HFFc6 (cell line): ENCODE results near the gene SLC16A3. TPM values are rescaled to one million over a fixed set of nuclear protein-coding genes. Genes with fewer than 3 reads are reported as not detected.
A peak's percentile ranks its signal among the peaks of the same experiment; 100 is the strongest.

Experiments used
- DNase-seq: peaks from one replicate; pipeline ENCODE4 v3.0.0-alpha.2; 2018
- H3K27ac Mint-ChIP-seq: 2 replicates; pipeline ENCODE4 v1.8.0; 2020; ENCODE audit warnings: mild to moderate bottlenecking, mixed read lengths
- H3K27me3 Mint-ChIP-seq: 2 replicates; pipeline ENCODE4 v1.8.0; 2021; ENCODE audit warnings: mild to moderate bottlenecking, moderate library complexity, mixed read lengths; ENCODE audit not compliant: insufficient read depth
- H3K36me3 Mint-ChIP-seq: 2 replicates; pipeline ENCODE4 v1.8.0; 2021; ENCODE audit warnings: low read depth, mixed read lengths
- H3K4me1 Mint-ChIP-seq: 2 replicates; pipeline ENCODE4 v1.8.0; 2020; ENCODE audit warnings: low read depth, mixed read lengths
- H3K4me3 Mint-ChIP-seq: 2 replicates; pipeline ENCODE4 v1.8.0; 2020; ENCODE audit warnings: mild to moderate bottlenecking, moderate library complexity, mixed read lengths
- H3K9me3 Mint-ChIP-seq: 2 replicates; pipeline ENCODE4 v1.8.0; 2020; ENCODE audit warnings: mild to moderate bottlenecking, mixed read lengths
- CTCF ChIP-seq: fragments of 200-600 bp; sonication (generic); IDR thresholded peaks from 2 replicates; pipeline ENCODE4 v1.5.0; 2021; ENCODE audit warnings: antibody characterized with exemption, mild to moderate bottlenecking
- total RNA-seq, 6 experiments: library from RNA; stranded (reverse); fragmentation: NEBNext Ultra II Directional; extraction: Animal tissue kit (Norgen Biotek cat#: 25700); gene quantifications; 2 replicates in 1 of 6; 3 replicates in 5 of 6; pipeline ENCODE4 v1.2.3, GENCODE V29; 2021

The SLC16A3 gene
- total RNA-seq, 6 experiments from 2014 or later: 475 to 624 (median 523) TPM

- peaks cover 61% of the 10 kb centered on the region for H3K4me1 Mint-ChIP-seq
- peaks cover 16% of the 10 kb centered on the region for H3K9me3 Mint-ChIP-seq
- no peak for TF ChIP-seq CTCF
- DNase-seq: no peak
- H3K36me3 Mint-ChIP-seq: peaks cover 25% of the 10 kb centered on the region
- peaks cover 53% of the 10 kb centered on the region for H3K27me3 Mint-ChIP-seq
- no peak overlapping the region; the same call in 1 of the 2 replicates for H3K4me3 Mint-ChIP-seq
- peak overlapping the region; percentile 87 for H3K27ac Mint-ChIP-seq
Measured at GRCh38 chr17:82239401-82239925, 10.6 kb downstream of the SLC16A3 start.

- peak overlapping the region; percentile 56; the same call in 1 of the 2 replicates for H3K4me3 Mint-ChIP-seq
- H3K36me3 Mint-ChIP-seq: peaks cover 31% of the 10 kb centered on the region
- peaks cover 21% of the 10 kb centered on the region for H3K9me3 Mint-ChIP-seq
- peaks cover 57% of the 10 kb centered on the region for H3K27me3 Mint-ChIP-seq
- DNase-seq: no peak
- peak; percentile 5; the same call in 1 of the 2 replicates for TF ChIP-seq CTCF
- peaks cover 62% of the 10 kb centered on the region for H3K4me1 Mint-ChIP-seq
- H3K27ac Mint-ChIP-seq: peak overlapping the region; percentile 87
Measured at GRCh38 chr17:82239926-82240505, 11.2 kb downstream of the SLC16A3 start.

- peaks cover 60% of the 10 kb centered on the region for H3K27me3 Mint-ChIP-seq
- peak; percentile 4; the same call in 1 of the 2 replicates for TF ChIP-seq CTCF
- peaks cover 59% of the 10 kb centered on the region for H3K4me1 Mint-ChIP-seq
- H3K9me3 Mint-ChIP-seq: peaks cover 26% of the 10 kb centered on the region
- peaks cover 37% of the 10 kb centered on the region for H3K36me3 Mint-ChIP-seq
- DNase-seq: no peak
- peak overlapping the region; percentile 87 for H3K27ac Mint-ChIP-seq
- H3K4me3 Mint-ChIP-seq: peak overlapping the region; percentile 56
Measured at GRCh38 chr17:82240506-82241182, 11.8 kb downstream of the SLC16A3 start.

- Mint-ChIP-seq H3K27ac (peak overlapping the region; percentile 87), H3K27me3 (peaks cover 67% of the 10 kb centered on the region), H3K36me3 (peaks cover 40% of the 10 kb centered on the region), H3K9me3 (peaks cover 30% of the 10 kb centered on the region), H3K4me3 (peak overlapping the region; percentile 56; the same call in 1 of the 2 replicates), H3K4me1 (peaks cover 63% of the 10 kb centered on the region)
- peak; percentile 81 for DNase-seq
- no peak for TF ChIP-seq CTCF
Measured at GRCh38 chr17:82241183-82241925, 12.5 kb downstream of the SLC16A3 start.

GRCh38 chr17:82241926-82242697 lies 13.3 kb downstream of the SLC16A3 start:
- Mint-ChIP-seq H3K36me3 (peaks cover 44% of the 10 kb centered on the region), H3K4me3 (peak overlapping the region; percentile 2; the same call in 1 of the 2 replicates), H3K4me1 (peaks cover 71% of the 10 kb centered on the region), H3K27me3 (peaks cover 74% of the 10 kb centered on the region), H3K27ac (peak overlapping the region; percentile 87), H3K9me3 (peaks cover 36% of the 10 kb centered on the region)
- no peak for TF ChIP-seq CTCF
- DNase-seq: no peak
